OCI-LY3 (cell line): ENCODE results near the gene RPGRIP1L.

ENCODE experiments used
- CTCF ChIP-seq: fragments of 200-600, 300-600 bp; sonication (generic); IDR thresholded peaks from 2 replicates; pipeline ENCODE4 v1.5.1; 2014; ENCODE audit warnings: antibody characterized with exemption, low read length, low read depth
- EZH2phosphoT487 ChIP-seq: fragments of 200-600 bp; shearing (Covaris generic); IDR thresholded peaks from 2 replicates; pipeline ENCODE4 v1.6.1; 2018; ENCODE audit warnings: antibody characterized with exemption, mixed run types, low read depth

- TF ChIP-seq CTCF: no peak
- TF ChIP-seq EZH2phosphoT487: no peak
Observed at GRCh38 chr16:53690771-53691170, 12.9 kb downstream of the RPGRIP1L start.
